HuH-7.5 (cell line): ENCODE results near the gene USP21.

ENCODE experiments used
- DNase-seq: peaks from one replicate; pipeline ENCODE4 v3.0.0; 2011; ENCODE audit warnings: low spot score

USP21 gene

DNA sequence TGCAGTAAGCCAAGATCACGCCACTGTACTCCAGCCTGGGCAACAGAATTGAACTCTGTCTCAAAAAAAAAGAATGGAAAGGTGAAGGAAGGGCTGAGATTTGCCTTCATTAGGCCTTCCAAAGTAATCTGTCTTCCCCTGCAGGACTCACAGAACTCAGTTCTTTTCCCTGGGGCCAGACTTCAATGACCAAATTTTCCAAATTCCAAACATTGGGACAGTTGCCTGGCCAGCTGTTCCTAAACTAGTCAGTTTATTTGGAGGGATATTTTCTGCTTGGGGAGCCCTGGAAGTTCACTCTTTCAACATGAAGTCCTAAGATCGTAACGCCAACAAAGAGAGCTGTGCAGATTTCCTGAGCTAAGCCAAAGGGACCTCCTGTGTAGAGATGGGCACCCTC lies 21.4 kb upstream of the USP21 start:
- no peak for DNase-seq

- DNase-seq, result no peak
These were observed 20.9 kb upstream of the USP21 start for GRCh38 chr1:161138431-161138830.

GRCh38 chr1:161139766-161140165 lies 19.5 kb upstream of the USP21 start:
- DNase-seq, result peak; percentile 37

GRCh38 chr1:161140755-161141400 lies 18.4 kb upstream of the USP21 start:
- no peak for DNase-seq

- DNase-seq, result no peak
These were observed 13.5 kb upstream of the USP21 start for GRCh38 chr1:161145832-161146231.

DNA sequence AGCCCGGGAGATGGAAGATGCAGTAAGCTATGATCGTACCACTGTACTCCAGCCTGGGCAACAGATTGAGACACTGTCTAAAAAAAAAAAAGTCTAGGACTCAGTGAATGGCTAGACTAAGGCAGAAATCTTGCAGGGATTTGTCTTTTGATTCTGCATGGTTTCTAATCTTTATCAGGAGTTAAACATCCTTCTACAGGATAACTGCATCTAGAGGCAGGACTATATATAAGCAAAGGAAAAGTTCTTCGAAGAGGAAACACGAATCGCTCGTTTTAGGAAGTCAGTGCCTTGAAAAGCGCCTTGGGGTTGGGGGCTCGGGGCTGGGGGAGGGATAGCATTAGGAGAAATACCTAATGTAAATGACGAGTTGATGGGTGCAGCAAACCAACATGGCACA lies 6.1 kb upstream of the USP21 start:
- no peak for DNase-seq

DNA sequence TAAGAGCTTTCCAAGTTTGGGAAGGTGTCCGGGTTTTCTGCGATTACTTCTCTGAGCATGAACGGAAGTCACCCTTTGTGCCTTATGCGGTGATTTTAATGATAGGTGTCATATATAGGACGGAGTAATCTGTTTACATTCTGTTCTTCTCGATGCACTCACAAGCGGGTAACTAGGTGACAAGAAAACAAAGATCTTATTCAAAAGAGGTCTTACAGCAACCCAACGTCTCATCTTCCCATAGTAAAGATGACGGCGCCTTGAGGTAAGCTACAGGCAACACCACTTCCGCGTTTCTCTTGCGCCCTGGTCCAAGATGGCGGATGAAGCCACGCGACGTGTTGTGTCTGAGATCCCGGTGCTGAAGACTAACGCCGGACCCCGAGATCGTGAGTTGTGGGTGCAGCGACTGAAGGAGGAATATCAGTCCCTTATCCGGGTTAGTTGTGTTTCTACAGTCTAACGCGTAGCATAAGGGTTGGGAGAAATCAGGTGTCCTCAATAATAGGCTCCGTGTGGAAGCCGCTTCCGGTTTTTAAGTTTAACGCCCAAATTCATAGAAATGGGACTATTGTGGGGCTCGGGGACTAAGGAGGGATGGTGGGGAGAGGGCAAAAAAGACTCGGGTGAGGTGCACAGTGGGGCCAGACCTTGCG lies 5.5 kb upstream of the USP21 start, which contains the start of gene UFC1:
Gene UFC1, plus strand, starts transcription at position 297 of the 656 bp plus-strand sequence. Its CDS starts 20 bp downstream, at position 317.
- peak; percentile 76 for DNase-seq

DNA sequence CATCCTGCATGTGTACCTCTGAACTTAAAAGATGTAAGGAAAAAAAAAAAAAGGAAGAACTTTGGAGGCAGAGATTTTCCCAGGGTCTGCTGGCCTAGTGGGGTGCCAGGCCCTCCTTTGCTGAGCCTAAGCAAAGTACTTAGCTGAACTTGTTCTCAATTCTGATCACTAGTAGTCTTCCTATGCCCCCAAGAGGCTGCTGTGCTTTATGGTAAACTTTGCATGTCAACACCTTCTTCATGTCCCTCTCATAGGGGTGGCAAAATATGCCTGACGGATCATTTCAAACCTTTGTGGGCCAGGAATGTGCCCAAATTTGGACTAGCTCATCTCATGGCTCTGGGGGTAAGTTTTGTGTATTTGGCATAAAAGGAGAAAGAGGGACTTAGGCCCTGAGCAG lies 1.4 kb upstream of the USP21 start:
- no peak for DNase-seq

- no peak for DNase-seq
These were observed 837 bp upstream of the USP21 start for GRCh38 chr1:161158316-161159010.

DNA sequence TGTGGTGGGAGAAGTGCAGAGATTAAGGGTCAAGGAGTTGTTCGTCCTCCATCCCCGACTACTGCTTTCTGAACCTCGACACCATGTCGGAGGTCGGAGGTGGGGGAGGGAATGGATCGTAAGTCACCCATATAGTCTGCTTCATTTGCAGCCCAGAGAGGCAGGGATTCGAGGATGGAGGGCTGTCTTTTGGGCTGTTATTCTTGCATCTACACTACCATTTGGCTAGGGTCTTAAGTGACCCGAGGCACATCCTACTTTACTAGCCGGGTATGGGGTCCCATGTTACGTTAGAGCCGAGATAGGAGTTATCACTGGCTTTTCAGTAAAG lies 578 bp downstream of the USP21 start:
- no peak for DNase-seq

GRCh38 chr1:161160671-161161145 lies 1.4 kb downstream of the USP21 start:
- no peak for DNase-seq

GRCh38 chr1:161161652-161162051 lies 2.4 kb downstream of the USP21 start:
- DNase-seq, result no peak

DNA sequence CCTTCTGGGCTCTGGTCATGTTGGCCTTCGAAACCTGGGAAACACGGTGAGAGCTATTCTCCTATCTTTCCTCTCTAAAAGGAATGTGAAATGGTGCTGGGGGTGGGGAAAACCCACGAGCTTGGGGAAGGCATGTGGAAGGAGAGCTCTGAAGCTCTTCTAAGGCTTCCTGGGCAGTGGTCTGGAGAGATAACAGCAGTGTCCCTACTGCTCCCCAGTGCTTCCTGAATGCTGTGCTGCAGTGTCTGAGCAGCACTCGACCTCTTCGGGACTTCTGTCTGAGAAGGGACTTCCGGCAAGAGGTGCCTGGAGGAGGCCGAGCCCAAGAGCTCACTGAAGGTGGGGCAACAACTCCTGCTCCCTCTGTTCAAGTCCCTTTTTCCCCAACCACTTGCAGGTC lies 2.8 kb downstream of the USP21 start:
- DNase-seq, result no peak

DNA sequence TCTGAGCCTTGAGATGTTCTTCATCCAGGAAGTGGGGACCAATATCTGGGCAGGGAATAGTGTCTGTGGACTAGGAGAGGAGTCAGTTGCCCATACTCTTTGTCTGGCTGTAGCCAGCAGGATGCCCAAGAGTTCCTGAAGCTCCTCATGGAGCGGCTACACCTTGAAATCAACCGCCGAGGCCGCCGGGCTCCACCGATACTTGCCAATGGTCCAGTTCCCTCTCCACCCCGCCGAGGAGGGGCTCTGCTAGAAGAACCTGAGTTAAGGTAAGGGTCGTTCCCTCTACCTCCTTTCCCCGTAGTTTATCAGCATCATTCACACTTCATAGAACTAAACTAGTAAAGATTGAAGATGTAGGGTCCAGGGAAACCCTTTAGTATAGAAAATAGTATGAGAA lies 3.5 kb downstream of the USP21 start:
- DNase-seq, result no peak

DNA sequence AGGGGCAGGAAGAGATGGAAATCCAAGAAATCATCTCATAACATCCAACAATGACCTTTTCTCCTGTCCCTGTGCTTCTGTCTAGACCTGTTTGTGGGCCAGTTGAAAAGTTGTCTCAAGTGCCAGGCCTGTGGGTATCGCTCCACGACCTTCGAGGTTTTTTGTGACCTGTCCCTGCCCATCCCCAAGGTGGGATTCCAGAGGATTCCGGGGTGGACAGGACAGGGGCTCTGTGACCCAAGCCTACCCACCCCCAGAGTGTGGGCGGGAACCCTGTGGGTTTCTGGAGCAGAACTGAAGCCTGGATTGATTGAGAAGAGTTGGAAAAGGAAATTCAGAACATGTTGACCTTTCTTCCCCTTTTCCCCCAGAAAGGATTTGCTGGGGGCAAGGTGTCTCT lies 4.5 kb downstream of the USP21 start:
- DNase-seq, result no peak

- DNase-seq, result no peak
These were observed 5.8 kb downstream of the USP21 start for GRCh38 chr1:161164901-161165610.

DNA sequence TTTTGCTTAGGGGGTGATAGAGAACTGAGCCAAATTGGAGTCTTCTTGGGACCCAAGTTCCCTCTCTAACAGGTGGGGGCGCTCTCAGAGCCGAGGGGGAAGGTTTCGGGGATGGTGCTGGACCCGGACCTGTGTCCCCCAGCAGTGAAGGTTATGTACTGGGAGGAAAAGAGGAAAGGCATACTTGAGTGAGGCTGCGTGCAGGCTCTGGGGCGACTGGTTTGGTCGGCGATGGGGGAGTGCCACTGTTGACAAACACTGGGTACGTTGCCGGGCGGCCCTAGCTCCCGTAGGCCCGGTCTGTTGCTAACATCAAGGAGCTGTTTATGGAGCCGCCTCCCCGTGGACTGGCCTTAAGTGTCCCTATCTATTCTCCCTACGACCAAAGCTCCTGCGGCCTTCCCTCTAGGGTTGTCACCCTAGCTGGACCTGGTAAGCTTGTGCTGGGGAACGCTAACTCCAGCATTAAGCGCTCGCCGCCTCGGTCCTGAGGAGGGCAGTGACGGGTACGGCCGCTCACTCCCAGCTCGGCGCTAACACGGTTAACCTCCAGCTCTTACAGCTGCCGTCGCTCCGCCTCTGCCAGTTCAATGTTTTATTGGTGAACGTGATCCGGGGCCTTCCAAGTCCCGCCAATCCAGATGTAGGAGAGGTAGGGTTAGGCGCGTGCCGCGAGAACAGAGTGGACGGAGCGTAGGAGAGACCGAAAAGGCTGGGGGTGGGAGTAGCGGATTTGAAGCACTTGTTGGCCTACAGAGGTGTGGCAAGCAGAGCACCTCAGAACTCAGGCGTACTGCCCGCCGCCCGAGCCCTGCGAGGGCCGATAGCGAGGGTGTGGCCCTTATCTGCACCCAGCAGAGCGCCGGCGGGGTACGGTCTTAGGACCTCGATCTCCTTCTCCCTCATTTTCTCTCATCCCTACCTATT lies 6.7 kb downstream of the USP21 start, which contains the start of gene PPOX:
Gene PPOX, plus strand, starts transcription at position 685 of the 927 bp plus-strand sequence. CDS start 422 bp downstream, outside the sequence.
- DNase-seq, result peak; percentile 87

- DNase-seq, result peak; percentile 23
These were observed 7.6 kb downstream of the USP21 start for GRCh38 chr1:161166669-161167548.

- DNase-seq, result no peak
These were observed 9.6 kb downstream of the USP21 start for GRCh38 chr1:161168906-161169305.

- no peak for DNase-seq
These were observed 11.9 kb downstream of the USP21 start for GRCh38 chr1:161171191-161171590.
